Pancreas (tissue), 10 donors: Measurements from ENCODE around the gene GLIS2. TPM values are rescaled to one million over a fixed set of nuclear protein-coding genes. Genes with fewer than 3 reads are reported as not detected.
"Not testable (repeated sequence)": the region's sequence is repeated elsewhere in the genome, so short reads cannot be mapped to it uniquely, and the experiment has no call there.

Experiments
- ATAC-seq, 4 donors: fragments of 200-7000 bp; cut with Tn5 transposase; one replicate each; pipeline versions ENCODE4 v1.8.0 to v1.9.1; 2020; ENCODE audit warnings: mild to moderate bottlenecking in 4 of 4, moderate library complexity in 4 of 4
- DNase-seq, 6 donors: peaks; one replicate each; pipeline ENCODE4 v3.0.0-alpha.2; 2020
- FAIRE-seq: peaks from 2 replicates; lab custom pipeline; 2012; peaks lifted over from hg19 to GRCh38; lab: Jason Lieb, UNC
- H3K27ac ChIP-seq, 4 donors: fragments of 200-600 bp; sonication (generic); 1 replicate in 3 of 4; 2 replicates in 1 of 4; pipeline versions ENCODE4 v1.5.0 to v1.8.0; 2020
- H3K27me3 ChIP-seq, 4 donors: fragments of 200-600 bp; one replicate each; pipeline ENCODE4 v1.8.0; 2021
- H3K36me3 ChIP-seq, 3 donors: fragments of 200-600 bp; sonication (generic) in 1 of 3; one replicate each; pipeline versions ENCODE4 v1.5.0 to v1.8.0; 2020 to 2021
- H3K4me1 ChIP-seq, 3 donors: fragments of 200-600 bp; one replicate each; pipeline ENCODE4 v1.8.0; 2021
- H3K4me3 ChIP-seq, 4 donors: fragments of 200-600 bp; sonication (generic) in 2 of 4; one replicate each; pipeline versions ENCODE4 v1.5.0 to v1.8.0; 2020 to 2021
- H3K9me3 ChIP-seq, 4 donors: fragments of 200-600 bp; one replicate each; pipeline ENCODE4 v1.8.0; 2021
- CTCF ChIP-seq, 4 donors: fragments of 200-600 bp; sonication (generic) in 3 of 4; IDR thresholded peaks; one replicate each; pipeline versions ENCODE4 v1.5.0 to v1.8.0; 2021; ENCODE audit warnings: antibody characterized with exemption in 4 of 4
- WGBS, 2 donors: extraction: QIAGEN DNeasy Blood & Tissue Kit; methylation state at CpG; one replicate each; pipeline ENCODE4 v1.1.7; 2013; 5-methylcytosine and 5-hydroxymethylcytosine counted together
- intact Hi-C, 3 donors: fragments of 100-400 bp; cut with DNase I; formaldehyde crosslinking; loops; one replicate each; pipeline versions ENCODE4 v1.11.1 to v1.14.2; 2022
- polyA plus RNA-seq, 2 donors: library from polyadenylated mRNA; stranded (reverse); fragments of 200-250 nt; gene quantifications; one replicate each; pipeline ENCODE4 v1.2.3, GENCODE V29; 2013
- total RNA-seq, 6 donors: library from RNA; stranded (reverse); fragmentation: NEBNext Ultra II Directional in 4 of 6; extraction: Animal tissue kit (Norgen Biotek cat#: 25700) in 4 of 6; gene quantifications; one replicate each; pipeline versions ENCODE4 v1.2.1 to v1.2.4, GENCODE V29; 2021 to 2023
- donor health status: healthy with polysubstance abuse.
- donor health status: DM: no; HTN: no; CAD: no; lungs with moderate emphysema.
- donor health status: DM: no; HTN: no; CAD: no.
- donor health status: control.
- donor health status: control.
- donor health status: Bipolar disorder and iron deficiency.
- donor health status: DM: yes; HTN: yes; CAD: no.
- donor health status: DM: no; HTN: no; CAD: no.
- donor health status: DM: no; HTN: no; CAD: no.
- donor health status: DM: yes; HTN: yes; CAD: no.

The GLIS2 gene
- total and polyA plus RNA-seq, 8 donors: 5.5 to 15.1 (median 10.9) TPM

GRCh38 chr16:4342866-4343744 is 27.2 kb downstream of the GLIS2 start:
- Histone ChIP-seq H3K4me1 (peaks cover 9 to 22% (median 10%) of the 10 kb centered on the region in 3 donors), H3K27me3 (no peaks in the 10 kb centered on the region), H3K27ac (no peak overlapping the region), H3K4me3 (no peak overlapping the region), H3K36me3 (peaks cover 0 to 2% (median 0%) of the 10 kb centered on the region in 3 donors), H3K9me3 (no peaks in the 10 kb centered on the region)
- intact Hi-C loops: no loop called here
- no peak for TF ChIP-seq CTCF (IDR thresholded peaks at IDR 0.05)
- DNase-seq (no peak), ATAC-seq (no peak), FAIRE-seq (no peak)
- 85 to 90% methylated on average over 21 of the region's 21 CpGs for WGBS, 2 donors

GRCh38 chr16:4344300-4344982 is 28.6 kb downstream of the GLIS2 start:
- H3K27me3 ChIP-seq, FAIRE-seq, DNase-seq, H3K9me3 ChIP-seq, H3K36me3 ChIP-seq, H3K4me3 ChIP-seq, intact Hi-C loops: not testable (repeated sequence)
- Histone ChIP-seq H3K27ac (peak overlapping the region in 2 of 4 donors; percentile 25 to 62), H3K4me1 (peaks cover 9 to 27% (median 10%) of the 10 kb centered on the region in 3 donors)
- peak in 2 of 4 donors; percentile 17 to 18 for ATAC-seq
- WGBS, 2 donors: 41 to 45% methylated on average over 9 to 10 of the region's 10 CpGs

GRCh38 chr16:4344983-4345835 is 29.3 kb downstream of the GLIS2 start:
- DNase-seq: peak in 3 of 6 donors; percentile 50 to 64 (median 53)
- TF ChIP-seq CTCF (IDR thresholded peaks at IDR 0.05): no peak
- Histone ChIP-seq H3K27ac (peak overlapping the region in 2 of 4 donors; percentile 25 to 62), H3K4me3 (no peak overlapping the region), H3K9me3 (no peaks in the 10 kb centered on the region), H3K4me1 (peaks cover 9 to 31% (median 10%) of the 10 kb centered on the region in 3 donors), H3K36me3 (no peaks in the 10 kb centered on the region), H3K27me3 (no peaks in the 10 kb centered on the region)
- intact Hi-C loops: no loop called here
- WGBS, 2 donors: 36 to 38% methylated on average over 26 of the region's 26 CpGs
- peak; percentile 16 to 57 (median 36) for ATAC-seq
- FAIRE-seq: no peak

GRCh38 chr16:4345836-4346781 is 30.2 kb downstream of the GLIS2 start:
- Histone ChIP-seq H3K4me1 (peaks cover 9 to 34% (median 10%) of the 10 kb centered on the region in 3 donors), H3K36me3 (no peaks in the 10 kb centered on the region), H3K9me3 (no peaks in the 10 kb centered on the region), H3K27ac (peak overlapping the region in 2 of 4 donors; percentile 25 to 62), H3K4me3 (no peak overlapping the region), H3K27me3 (no peaks in the 10 kb centered on the region)
- no peak for TF ChIP-seq CTCF (IDR thresholded peaks at IDR 0.05)
- FAIRE-seq (no peak), DNase-seq (peak in 1 of 6 donors; percentile 53), ATAC-seq (peak; percentile 72 to 81 (median 76))
- 38 to 40% methylated on average over 14 of the region's 14 CpGs for WGBS, 2 donors
- intact Hi-C loops: no loop called here
